CD8-positive, alpha-beta memory T cell (primary cell): ENCODE data around the gene MEGF9. TPM values are rescaled to one million over a fixed set of nuclear protein-coding genes. Genes with fewer than 3 reads are reported as not detected.

Experiments used
- CTCF ChIA-PET: fragments of 350-600 bp; sonication (Branson Sonifier 250); formaldehyde crosslinking; loops from one replicate; lab custom pipeline; 2021; ENCODE audit warnings: antibody characterized with exemption; lab: Charles Lee
- POLR2A ChIA-PET: fragments of 350-600 bp; sonication (Branson Sonifier 250); formaldehyde crosslinking; loops from one replicate; lab custom pipeline; 2021; ENCODE audit warnings: antibody characterized with exemption; lab: Charles Lee
- DNase-seq, 5 donors: peaks; one replicate each; pipeline versions ENCODE4 v3.0.0 to v3.0.0-alpha.2; 2020 to 2022; ENCODE audit warnings: mixed read lengths in 1 of 5
- H3K27ac ChIP-seq: one replicate; pipeline ENCODE4 v1.7.0; 2013; ENCODE audit warnings: low read depth, mild to moderate bottlenecking, low read length, moderate library complexity
- H3K27me3 ChIP-seq: 2 replicates; pipeline ENCODE4 v1.7.0; 2013; ENCODE audit warnings: low read length, mild to moderate bottlenecking; ENCODE audit not compliant: insufficient read depth, poor library complexity, severe bottlenecking
- H3K36me3 ChIP-seq: 2 replicates; pipeline ENCODE4 v1.7.0; 2013; ENCODE audit warnings: mild to moderate bottlenecking, low read length, moderate library complexity; ENCODE audit not compliant: insufficient read depth
- H3K4me1 ChIP-seq: 2 replicates; pipeline ENCODE4 v1.7.0; 2013; ENCODE audit warnings: mild to moderate bottlenecking, low read length, moderate library complexity; ENCODE audit not compliant: insufficient read depth
- H3K4me3 ChIP-seq: 2 replicates; pipeline ENCODE4 v1.7.0; 2013; ENCODE audit warnings: mild to moderate bottlenecking, low read length
- H3K9me3 ChIP-seq: 2 replicates; pipeline ENCODE4 v1.7.0; 2013; ENCODE audit warnings: mild to moderate bottlenecking, low read length
- H3K27ac Mint-ChIP-seq, 8 donors: one replicate each; pipeline ENCODE4 v1.8.0; 2020 to 2021; ENCODE audit warnings: mixed read lengths in 8 of 8, mild to moderate bottlenecking in 6 of 8, inconsistent platforms in 3 of 8, moderate library complexity in 3 of 8
- H3K27me3 Mint-ChIP-seq, 2 donors: one replicate each; pipeline ENCODE4 v1.8.0; 2020 to 2021; ENCODE audit warnings: mixed read lengths in 2 of 2, mild to moderate bottlenecking in 1 of 2, moderate library complexity in 1 of 2
- H3K36me3 Mint-ChIP-seq, 3 donors: one replicate each; pipeline ENCODE4 v1.8.0; 2020 to 2021; ENCODE audit warnings: mixed read lengths in 3 of 3, inconsistent platforms in 1 of 3, mild to moderate bottlenecking in 1 of 3
- H3K4me1 Mint-ChIP-seq, 3 donors: one replicate each; pipeline ENCODE4 v1.8.0; 2020 to 2021; ENCODE audit warnings: mixed read lengths in 3 of 3, inconsistent platforms in 1 of 3, mild to moderate bottlenecking in 1 of 3
- H3K4me3 Mint-ChIP-seq, 7 donors: one replicate each; pipeline ENCODE4 v1.8.0; 2020 to 2021; ENCODE audit warnings: mixed read lengths in 7 of 7, mild to moderate bottlenecking in 6 of 7, moderate library complexity in 4 of 7, inconsistent platforms in 2 of 7
- H3K9me3 Mint-ChIP-seq, 5 donors: one replicate each; pipeline ENCODE4 v1.8.0; 2020 to 2022; ENCODE audit warnings: mixed read lengths in 5 of 5, mild to moderate bottlenecking in 3 of 5, moderate library complexity in 2 of 5, inconsistent platforms in 1 of 5
- polyA plus RNA-seq: library from polyadenylated mRNA; unstranded; fragments of 300-500 nt; fragmentation: Illumina TruSeq; gene quantifications from one replicate; pipeline ENCODE4 v1.2.3, GENCODE V29; 2021
- total RNA-seq, 2 experiments: library from RNA; stranded (reverse); gene quantifications; one replicate each; pipeline ENCODE4 v1.2.3, GENCODE V29; 2021

MEGF9 gene
- total and polyA plus RNA-seq, 3 experiments from 2014 or later, result 3.9 to 7.0 (median 6.9) TPM

DNA sequence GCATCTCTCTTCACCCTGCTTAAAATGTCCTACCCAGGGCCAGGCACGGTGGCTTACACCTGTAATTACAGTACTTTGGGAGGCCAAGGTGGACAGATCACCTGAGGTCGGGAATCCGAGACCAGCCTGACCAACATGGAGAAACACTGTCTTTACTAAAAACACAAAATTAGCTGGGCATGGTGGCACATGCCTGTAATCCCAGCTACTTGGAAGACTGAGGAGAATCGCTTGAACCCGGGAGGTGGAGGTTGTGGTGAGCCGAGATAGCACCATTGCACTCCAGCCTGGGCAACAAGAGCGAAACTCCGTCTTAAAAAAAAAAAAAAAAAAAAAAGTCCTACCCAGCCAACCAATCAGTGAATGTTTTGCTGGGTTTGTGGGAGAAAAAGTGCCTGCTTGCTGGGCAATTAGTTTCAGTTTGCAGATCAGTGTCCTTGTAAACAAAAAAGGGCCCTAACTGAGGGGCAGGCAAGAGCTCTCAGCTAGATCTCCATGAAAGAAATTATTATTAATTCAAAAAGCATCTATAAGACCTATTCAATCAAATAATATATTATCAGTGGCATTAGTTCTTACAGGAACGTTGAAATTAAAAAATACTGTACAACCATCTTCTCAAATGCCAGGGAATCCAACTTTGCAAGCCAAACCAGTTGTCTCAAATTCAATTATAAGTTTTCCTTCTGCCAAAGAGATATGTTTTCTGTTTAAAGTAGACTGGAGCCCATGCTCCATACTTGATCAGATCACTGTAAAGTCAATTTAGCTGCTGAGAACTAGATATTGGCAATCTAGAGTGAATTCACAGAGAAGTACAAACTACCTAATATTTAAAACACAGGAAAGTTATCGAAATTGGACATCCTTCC is 3.9 kb downstream of the MEGF9 start:
- Histone ChIP-seq H3K4me3 (peak overlapping the region; percentile 57), H3K4me1 (peaks cover 38% of the 10 kb centered on the region), H3K27ac (peak overlapping the region; percentile 11), H3K36me3 (no peaks in the 10 kb centered on the region), H3K27me3 (no peaks in the 10 kb centered on the region), H3K9me3 (no peaks in the 10 kb centered on the region)
- Mint-ChIP-seq H3K36me3 (peaks cover 0 to 5% (median 0%) of the 10 kb centered on the region in 3 donors), H3K27ac (peak overlapping the region; percentile 75 to 96 (median 82)), H3K27me3 (no peaks in the 10 kb centered on the region), H3K4me1 (peaks cover 33 to 66% (median 48%) of the 10 kb centered on the region in 3 donors), H3K9me3 (no peaks in the 10 kb centered on the region), H3K4me3 (peak overlapping the region; percentile 74 to 91 (median 85))
- peak in 3 of 5 donors; percentile 3 to 60 (median 37) for DNase-seq
- POLR2A ChIA-PET, result interaction anchor here (0.7 kb wide), 2 partner anchors 24 to 75 kb away, joined by 6 to 7 read pairs; no protein-coding TSS in a partner anchor
- CTCF ChIA-PET, result interaction anchor here (1.0 kb wide), 1 partner anchor 9 kb away, joined by 3 read pairs; no protein-coding TSS in a partner anchor

GRCh38 chr9:120708526-120709224 is 5.6 kb downstream of the MEGF9 start:
- Mint-ChIP-seq H3K27ac (peak overlapping the region in 3 of 8 donors; percentile 47 to 77 (median 59)), H3K4me1 (peaks cover 31 to 71% (median 48%) of the 10 kb centered on the region in 3 donors), H3K27me3 (no peaks in the 10 kb centered on the region), H3K36me3 (peaks cover 0 to 10% (median 3%) of the 10 kb centered on the region in 3 donors), H3K4me3 (peak overlapping the region in 3 of 7 donors; percentile 14 to 36 (median 26)), H3K9me3 (no peaks in the 10 kb centered on the region)
- Histone ChIP-seq H3K4me3 (no peak overlapping the region), H3K27me3 (no peaks in the 10 kb centered on the region), H3K27ac (no peak overlapping the region), H3K4me1 (peaks cover 32% of the 10 kb centered on the region), H3K9me3 (no peaks in the 10 kb centered on the region), H3K36me3 (no peaks in the 10 kb centered on the region)
- CTCF ChIA-PET, result interaction anchor here (0.7 kb wide), 1 partner anchor 9 kb away, joined by 3 read pairs; no protein-coding TSS in a partner anchor
- DNase-seq, result no peak
- POLR2A ChIA-PET, result no interaction called here

GRCh38 chr9:120707170-120707569 is 7.1 kb downstream of the MEGF9 start:
- H3K4me3 ChIP-seq, result no peak overlapping the region
- ChIA-PET POLR2A (no interaction called here), CTCF (interaction anchor here (1.1 kb wide), 1 partner anchor 230 kb away, joined by 3 read pairs; no protein-coding TSS in a partner anchor)
- DNase-seq, result no peak
- H3K27ac Mint-ChIP-seq, result no peak overlapping the region
- no peaks in the 10 kb centered on the region for H3K9me3 Mint-ChIP-seq
- H3K27me3 ChIP-seq, result no peaks in the 10 kb centered on the region
- peaks cover 0 to 5% (median 3%) of the 10 kb centered on the region in 3 donors for H3K36me3 Mint-ChIP-seq
- peaks cover 19% of the 10 kb centered on the region for H3K4me1 ChIP-seq
- no peaks in the 10 kb centered on the region for H3K27me3 Mint-ChIP-seq
- H3K9me3 ChIP-seq, result no peaks in the 10 kb centered on the region
- peaks cover 18 to 57% (median 36%) of the 10 kb centered on the region in 3 donors for H3K4me1 Mint-ChIP-seq
- H3K36me3 ChIP-seq, result no peaks in the 10 kb centered on the region
- no peak overlapping the region for H3K4me3 Mint-ChIP-seq
- no peak overlapping the region for H3K27ac ChIP-seq

- ChIA-PET POLR2A (no interaction called here), CTCF (no interaction called here)
- peaks cover 2 to 38% (median 17%) of the 10 kb centered on the region in 3 donors for H3K4me1 Mint-ChIP-seq
- H3K27ac Mint-ChIP-seq, result no peak overlapping the region
- H3K4me3 Mint-ChIP-seq, result no peak overlapping the region
- no peaks in the 10 kb centered on the region for H3K36me3 ChIP-seq
- H3K27me3 ChIP-seq, result no peaks in the 10 kb centered on the region
- H3K9me3 ChIP-seq, result no peaks in the 10 kb centered on the region
- peaks cover 4% of the 10 kb centered on the region for H3K4me1 ChIP-seq
- H3K36me3 Mint-ChIP-seq, result peaks cover 0 to 5% (median 3%) of the 10 kb centered on the region in 3 donors
- no peaks in the 10 kb centered on the region for H3K27me3 Mint-ChIP-seq
- H3K4me3 ChIP-seq, result no peak overlapping the region
- DNase-seq, result no peak
- H3K27ac ChIP-seq, result no peak overlapping the region
- no peaks in the 10 kb centered on the region for H3K9me3 Mint-ChIP-seq
Observed at GRCh38 chr9:120705174-120705573, 9.1 kb downstream of the MEGF9 start.

DNA sequence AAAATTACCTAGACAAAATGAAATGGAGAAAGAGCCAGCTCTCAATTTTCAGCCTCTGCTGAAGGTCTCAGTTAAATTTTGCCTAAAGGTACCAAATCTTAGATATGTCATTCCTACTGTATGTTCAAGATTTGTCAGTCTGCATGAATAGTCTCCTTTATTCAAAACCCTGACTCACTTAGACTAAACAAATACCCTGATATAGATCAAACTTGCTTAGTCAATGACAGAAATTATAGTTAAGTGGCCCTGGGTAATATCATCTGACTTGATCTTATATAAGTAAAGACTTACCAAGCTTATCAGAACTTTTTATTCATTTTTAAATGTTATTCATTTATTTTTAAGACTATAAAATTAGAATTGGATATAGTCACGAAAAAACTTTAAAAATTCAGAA is 12.2 kb downstream of the MEGF9 start:
- H3K4me1 ChIP-seq, result no peaks in the 10 kb centered on the region
- Mint-ChIP-seq H3K27me3 (no peaks in the 10 kb centered on the region), H3K27ac (no peak overlapping the region), H3K36me3 (peaks cover 0 to 6% (median 3%) of the 10 kb centered on the region in 3 donors), H3K4me1 (peaks cover 2 to 30% (median 12%) of the 10 kb centered on the region in 3 donors), H3K9me3 (no peaks in the 10 kb centered on the region), H3K4me3 (no peak overlapping the region)
- no peak overlapping the region for H3K27ac ChIP-seq
- no peaks in the 10 kb centered on the region for H3K9me3 ChIP-seq
- no peak overlapping the region for H3K4me3 ChIP-seq
- DNase-seq, result no peak
- CTCF ChIA-PET, result no interaction called here
- no peaks in the 10 kb centered on the region for H3K27me3 ChIP-seq
- no peaks in the 10 kb centered on the region for H3K36me3 ChIP-seq
- POLR2A ChIA-PET, result no interaction called here

DNA sequence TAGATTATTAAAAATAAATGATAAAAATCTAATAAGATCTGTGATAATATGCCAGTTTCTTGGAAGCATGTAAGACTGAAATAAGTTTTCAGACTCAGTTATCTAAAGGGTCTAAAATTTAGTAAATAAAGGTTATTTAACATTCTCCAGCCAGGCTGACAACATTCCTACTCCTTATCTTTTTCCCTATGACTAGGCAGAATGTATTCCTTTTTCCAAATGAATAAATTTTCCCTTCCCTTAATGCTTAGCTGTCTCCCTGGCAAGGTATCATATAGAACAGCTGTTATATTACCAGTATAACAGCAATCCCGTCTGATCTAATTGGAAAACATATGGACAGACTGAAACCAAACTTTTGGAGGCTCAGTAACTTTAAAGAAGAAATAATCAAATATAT is 13.0 kb downstream of the MEGF9 start:
- H3K9me3 Mint-ChIP-seq, result no peaks in the 10 kb centered on the region
- no peak overlapping the region for H3K4me3 ChIP-seq
- H3K27ac Mint-ChIP-seq, result no peak overlapping the region
- no peaks in the 10 kb centered on the region for H3K36me3 ChIP-seq
- no peaks in the 10 kb centered on the region for H3K9me3 ChIP-seq
- H3K27me3 Mint-ChIP-seq, result no peaks in the 10 kb centered on the region
- POLR2A ChIA-PET, result no interaction called here
- H3K36me3 Mint-ChIP-seq, result peaks cover 0 to 8% (median 3%) of the 10 kb centered on the region in 3 donors
- DNase-seq, result no peak
- no peak overlapping the region for H3K4me3 Mint-ChIP-seq
- H3K4me1 Mint-ChIP-seq, result peaks cover 2 to 32% (median 12%) of the 10 kb centered on the region in 3 donors
- H3K4me1 ChIP-seq, result no peaks in the 10 kb centered on the region
- no peaks in the 10 kb centered on the region for H3K27me3 ChIP-seq
- H3K27ac ChIP-seq, result no peak overlapping the region
- CTCF ChIA-PET, result interaction anchor here (1.1 kb wide), 1 partner anchor 9 kb away, joined by 3 read pairs; no protein-coding TSS in a partner anchor

- no peak for DNase-seq
- H3K4me1 Mint-ChIP-seq, result peaks cover 4 to 30% (median 7%) of the 10 kb centered on the region in 3 donors
- no peak overlapping the region for H3K4me3 Mint-ChIP-seq
- no peaks in the 10 kb centered on the region for H3K9me3 Mint-ChIP-seq
- ChIA-PET CTCF (no interaction called here), POLR2A (no interaction called here)
- H3K9me3 ChIP-seq, result no peaks in the 10 kb centered on the region
- H3K36me3 Mint-ChIP-seq, result peaks cover 0 to 3% (median 1%) of the 10 kb centered on the region in 3 donors
- no peaks in the 10 kb centered on the region for H3K36me3 ChIP-seq
- no peak overlapping the region for H3K27ac Mint-ChIP-seq
- H3K27me3 ChIP-seq, result no peaks in the 10 kb centered on the region
- H3K4me3 ChIP-seq, result no peak overlapping the region
- no peaks in the 10 kb centered on the region for H3K27me3 Mint-ChIP-seq
- H3K4me1 ChIP-seq, result no peaks in the 10 kb centered on the region
- no peak overlapping the region for H3K27ac ChIP-seq
Observed at GRCh38 chr9:120698766-120699165, 15.5 kb downstream of the MEGF9 start.
